GM19468 (cell line): ENCODE measurements around the gene PANK2.
"Not testable (repeated sequence)": the region's sequence is repeated elsewhere in the genome, so short reads cannot be mapped to it uniquely, and the experiment has no call there.

Experiments used
- ATAC-seq: cut with Tn5 transposase; IDR thresholded peaks from one replicate; pipeline ENCODE4 v1.9.1; 2021; ENCODE audit warnings: mild to moderate bottlenecking, moderate library complexity, moderate number of reproducible peaks; ENCODE audit not compliant: unreplicated experiment; ENCODE audit errors: extremely low read depth

Gene PANK2

GRCh38 chr20:3925113-3925695, 36.0 kb downstream of the PANK2 start:
- no peak for ATAC-seq

GRCh38 chr20:3925899-3926638, 36.9 kb downstream of the PANK2 start:
- no peak for ATAC-seq

GRCh38 chr20:3927486-3928291, 38.5 kb downstream of the PANK2 start:
- ATAC-seq, result no peak

- ATAC-seq, result no peak
Observed at GRCh38 chr20:3929713-3930060, 40.5 kb downstream of the PANK2 start.

- ATAC-seq, result no peak
Observed at GRCh38 chr20:3930265-3931206, 41.3 kb downstream of the PANK2 start.

- no peak for ATAC-seq
Observed at GRCh38 chr20:3931664-3932063, 42.5 kb downstream of the PANK2 start.

- ATAC-seq, result no peak
Observed at GRCh38 chr20:3932277-3932676, 43.1 kb downstream of the PANK2 start.

- ATAC-seq, result no peak
Observed at GRCh38 chr20:3932681-3933080, 43.5 kb downstream of the PANK2 start.

GRCh38 chr20:3933218-3933617, 44.0 kb downstream of the PANK2 start:
- no peak for ATAC-seq

GRCh38 chr20:3934624-3935023, 45.4 kb downstream of the PANK2 start:
- no peak for ATAC-seq

- ATAC-seq, result no peak
Observed at GRCh38 chr20:3935295-3935955, 46.2 kb downstream of the PANK2 start.

GRCh38 chr20:3935956-3936340, 46.8 kb downstream of the PANK2 start:
- ATAC-seq, result no peak

- no peak for ATAC-seq
Observed at GRCh38 chr20:3937618-3938017, 48.4 kb downstream of the PANK2 start.

- no peak for ATAC-seq
Observed at GRCh38 chr20:3940905-3941304, 51.7 kb downstream of the PANK2 start.

GRCh38 chr20:3946666-3947065, 57.5 kb downstream of the PANK2 start:
- ATAC-seq, result not testable (repeated sequence)

GRCh38 chr20:3964719-3965118, 75.5 kb downstream of the PANK2 start:
- no peak for ATAC-seq

- no peak for ATAC-seq
Observed at GRCh38 chr20:3966571-3966970, 77.4 kb downstream of the PANK2 start.

- ATAC-seq, result no peak
Observed at GRCh38 chr20:3970016-3970415, 80.8 kb downstream of the PANK2 start.

GRCh38 chr20:3971145-3971544, 82.0 kb downstream of the PANK2 start:
- no peak for ATAC-seq

- ATAC-seq, result no peak
Observed at GRCh38 chr20:3972161-3972560, 83.0 kb downstream of the PANK2 start.
